ENCODE results near the gene CNOT4. TPM values are rescaled to one million over a fixed set of nuclear protein-coding genes. Genes with fewer than 3 reads are reported as not detected.
A peak's percentile ranks its signal among the peaks of the same experiment; 100 is the strongest.

CNOT4 gene
- polyA plus RNA-seq, 2 of the 4 experiments (the other 2 are of a cell fraction) = 10.0 to 16.4 TPM

- TF ChIP-seq KDM1A (IDR thresholded peaks at IDR 0.05; ENCODE audit: low read depth) = no peak
- no peak for TF ChIP-seq POLR2A (IDR thresholded peaks at IDR 0.05; ENCODE audit: low read length)
- no peak for TF ChIP-seq CEBPB (IDR thresholded peaks at IDR 0.05)
- TF ChIP-seq EHF (CRISPR knock-in tag; IDR thresholded peaks at IDR 0.05) = no peak
- TF ChIP-seq CBX2 (IDR thresholded peaks at IDR 0.05; ENCODE audit: borderline replicate concordance, low read depth) = no peak
- no peak for TF ChIP-seq NR3C1 (IDR thresholded peaks at IDR 0.05)
Measured at GRCh38 chr7:135537905-135538304, 28.0 kb upstream of the CNOT4 start (continued).

- ChIA-PET POLR2A (no interaction called here), CTCF (interaction anchor here (1.3 kb wide), 1 partner anchor 14 kb away, joined by 3 read pairs; no protein-coding TSS in a partner anchor)
- H3K4me3 ChIP-seq = no peak overlapping the region
- no peaks in the 10 kb centered on the region for H3K9me3 ChIP-seq
- FAIRE-seq = no peak
- TF ChIP-seq ZSCAN20 (CRISPR knock-in tag; IDR thresholded peaks at IDR 0.05) (no peak), PHF8 (IDR thresholded peaks at IDR 0.05; ENCODE audit: borderline replicate concordance, low read depth) (no peak), RFX5 (IDR thresholded peaks at IDR 0.05) (no peak), JUN (IDR thresholded peaks at IDR 0.05) (no peak), BCL3 (IDR thresholded peaks at IDR 0.05) (no peak), HOXB5 (CRISPR knock-in tag; IDR thresholded peaks at IDR 0.05) (no peak), FOSB (CRISPR knock-in tag; IDR thresholded peaks at IDR 0.05) (no peak), CTCF (IDR thresholded peaks at IDR 0.05) (no peak), MAZ (IDR thresholded peaks at IDR 0.05; ENCODE audit: borderline replicate concordance, low read depth, low read length) (no peak), MYC (IDR thresholded peaks at IDR 0.05; ENCODE audit: borderline replicate concordance, low read length) (no peak), HMGXB4 (CRISPR knock-in tag; IDR thresholded peaks at IDR 0.05; ENCODE audit: borderline replicate concordance) (no peak), SREBF2 (IDR thresholded peaks at IDR 0.05) (no peak), HDAC2 (IDR thresholded peaks at IDR 0.05) (no peak), ZFP36 (IDR thresholded peaks at IDR 0.05; ENCODE audit: borderline replicate concordance, partially characterized antibody) (no peak), NR3C1 (IDR thresholded peaks at IDR 0.05) (no peak), HOXA7 (CRISPR knock-in tag; IDR thresholded peaks at IDR 0.05) (no peak), CBX8 (IDR thresholded peaks at IDR 0.05) (no peak), POLR2A (IDR thresholded peaks at IDR 0.05; ENCODE audit: low read length) (no peak)
- no peak for ATAC-seq
- H3K4me1 ChIP-seq = no peaks in the 10 kb centered on the region
- H3K27ac ChIP-seq = no peak overlapping the region
- no peak overlapping the region for H3K4me2 ChIP-seq
- WGBS (ENCODE audit: missing lambda C conversion rate) = 60% methylated on average over 1 of the region's 1 CpG
- no peak for DNase-seq (ENCODE audit: low read depth in 1 of 2, low spot score in 1 of 2)
Measured at GRCh38 chr7:135537453-135537852, 27.6 kb upstream of the CNOT4 start.

GRCh38 chr7:135536150-135536549, 26.2 kb upstream of the CNOT4 start:
- no peak overlapping the region for H3K27ac ChIP-seq
- DNase-seq (ENCODE audit: low read depth in 1 of 2, low spot score in 1 of 2) (peak in 1 of 2 experiments; percentile 46), FAIRE-seq (peak; percentile 43), ATAC-seq (peak; percentile 43 to 77; a peak in 5 of 6 replicates)
- CTCF ChIA-PET = interaction anchor here (0.9 to 1.2 kb wide), 3 partner anchors 11 to 262 kb away, joined by 3 read pairs; no protein-coding TSS in a partner anchor
- H3K4me2 ChIP-seq = no peak overlapping the region
- POLR2A ChIA-PET = no interaction called here
- 36% methylated on average over 7 of the region's 7 CpGs for WGBS (ENCODE audit: missing lambda C conversion rate)
- no peak overlapping the region for H3K4me3 ChIP-seq
- TF ChIP-seq ZNF302 (CRISPR knock-in tag; IDR thresholded peaks at IDR 0.05) (no peak), PBX3 (IDR thresholded peaks at IDR 0.05) (no peak), TP53 (CRISPR knock-in tag; IDR thresholded peaks at IDR 0.05) (no peak), CEBPB (IDR thresholded peaks at IDR 0.05) (peak; percentile 64 to 72; a peak in 2 of 4 replicates), HES2 (IDR thresholded peaks at IDR 0.05) (peak; percentile 44; the same call in 1 of the 2 replicates), NPAS2 (CRISPR knock-in tag; IDR thresholded peaks at IDR 0.05; ENCODE audit: borderline replicate concordance) (no peak), ATOH8 (CRISPR knock-in tag; IDR thresholded peaks at IDR 0.05; ENCODE audit: low read depth) (no peak), HOXB13 (CRISPR knock-in tag; IDR thresholded peaks at IDR 0.05; ENCODE audit: low read depth) (no peak)
- no peaks in the 10 kb centered on the region for H3K4me1 ChIP-seq
- H3K9me3 ChIP-seq = no peaks in the 10 kb centered on the region
